SKM-1 treated with dmso at 0.1 percent for 144 hours (cell line): ENCODE results near the gene LGMN.
A peak's percentile ranks its signal among the peaks of the same experiment; 100 is the strongest.

Source experiments
- DNase-seq: peaks from one replicate; lab custom pipeline; 2025; ENCODE audit not compliant: unreplicated experiment; lab: John Stamatoyannopoulos, UW

Gene LGMN

GRCh38 chr14:92677955-92678354 is 70.5 kb downstream of the LGMN start:
- DNase-seq: no peak

DNA sequence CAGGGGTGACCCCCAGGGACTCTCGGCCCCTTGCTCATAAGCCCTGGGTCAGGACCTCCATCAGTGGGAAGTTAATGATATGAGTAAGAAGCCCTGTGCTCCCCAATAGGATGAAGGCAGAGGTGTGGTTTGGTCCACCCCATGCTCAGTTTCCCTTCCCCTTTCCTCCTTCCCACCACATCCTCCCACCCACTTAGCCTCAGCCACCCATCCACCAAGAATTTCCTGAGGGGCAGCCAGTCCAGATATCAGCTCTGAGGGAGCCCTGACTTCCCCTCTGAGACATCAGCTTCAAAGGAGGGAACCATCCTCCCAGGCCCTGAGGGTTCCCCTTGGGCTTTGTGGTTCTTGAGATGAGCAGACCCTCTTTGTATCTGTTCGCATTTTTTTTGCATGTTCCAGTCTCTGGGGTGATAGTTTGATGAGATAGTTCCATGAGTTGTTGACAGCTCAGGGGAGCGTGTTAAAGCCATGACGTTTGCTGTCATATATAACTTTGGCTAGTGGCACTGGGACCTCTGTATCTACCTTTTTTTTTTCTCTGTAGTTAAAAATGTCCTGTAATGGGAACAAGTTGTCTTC is 71.2 kb downstream of the LGMN start:
- peak; percentile 23 for DNase-seq

DNA sequence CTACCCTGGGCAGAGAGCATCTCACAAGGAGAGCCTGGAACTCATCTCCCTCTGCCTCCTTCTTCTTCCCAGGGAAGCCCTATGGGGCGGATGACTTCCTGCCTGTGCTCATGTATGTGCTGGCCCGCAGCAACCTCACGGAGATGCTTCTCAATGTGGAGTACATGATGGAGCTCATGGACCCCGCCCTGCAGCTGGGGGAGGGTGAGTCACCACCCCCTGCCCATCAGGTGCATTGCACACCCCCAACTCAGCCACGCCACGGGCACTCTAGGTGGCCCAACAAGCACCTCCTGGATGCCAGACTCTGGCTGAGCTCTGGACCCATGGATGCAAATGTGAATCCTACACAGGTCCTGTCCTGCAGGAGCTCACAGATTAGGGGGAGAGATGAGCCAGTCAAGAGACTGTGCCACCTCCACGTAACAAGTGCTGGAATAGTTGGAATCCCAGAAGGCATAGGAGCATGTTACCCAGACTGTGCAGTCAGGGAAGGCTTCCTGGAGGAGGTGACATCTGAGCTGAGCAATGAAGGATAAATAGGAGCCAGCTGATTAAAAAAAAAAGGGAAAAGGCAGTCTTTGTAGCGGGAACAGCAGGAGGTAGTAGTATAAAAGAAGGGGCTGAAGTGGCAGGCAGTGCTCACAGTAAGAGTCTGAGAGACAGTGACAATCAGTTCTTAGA is 71.9 kb downstream of the LGMN start:
- DNase-seq: no peak

DNA sequence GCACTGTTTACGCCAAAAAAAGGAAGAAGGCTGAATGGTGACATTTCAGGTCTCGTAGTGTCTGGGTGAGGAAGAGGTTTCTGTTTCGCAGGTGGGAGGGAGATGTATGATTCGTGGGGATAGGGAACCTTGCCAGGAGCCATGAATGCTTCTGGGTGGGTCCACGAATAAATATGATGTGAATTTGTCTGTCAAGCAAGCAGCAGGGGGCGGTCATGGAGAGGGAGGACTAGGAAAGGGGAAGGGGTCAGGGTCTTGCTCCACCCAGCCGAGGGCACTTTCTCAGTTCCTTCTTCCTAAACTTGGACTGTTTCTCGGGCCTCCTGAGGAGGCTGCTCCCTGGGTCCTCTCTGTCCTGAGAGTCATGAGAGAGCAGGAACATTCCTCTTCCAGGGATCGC is 72.5 kb downstream of the LGMN start:
- peak; percentile 43 for DNase-seq

- no peak for DNase-seq
Measured at GRCh38 chr14:92675421-92675820, 73.0 kb downstream of the LGMN start.

GRCh38 chr14:92673601-92674150 is 74.8 kb downstream of the LGMN start:
- DNase-seq: no peak

DNA sequence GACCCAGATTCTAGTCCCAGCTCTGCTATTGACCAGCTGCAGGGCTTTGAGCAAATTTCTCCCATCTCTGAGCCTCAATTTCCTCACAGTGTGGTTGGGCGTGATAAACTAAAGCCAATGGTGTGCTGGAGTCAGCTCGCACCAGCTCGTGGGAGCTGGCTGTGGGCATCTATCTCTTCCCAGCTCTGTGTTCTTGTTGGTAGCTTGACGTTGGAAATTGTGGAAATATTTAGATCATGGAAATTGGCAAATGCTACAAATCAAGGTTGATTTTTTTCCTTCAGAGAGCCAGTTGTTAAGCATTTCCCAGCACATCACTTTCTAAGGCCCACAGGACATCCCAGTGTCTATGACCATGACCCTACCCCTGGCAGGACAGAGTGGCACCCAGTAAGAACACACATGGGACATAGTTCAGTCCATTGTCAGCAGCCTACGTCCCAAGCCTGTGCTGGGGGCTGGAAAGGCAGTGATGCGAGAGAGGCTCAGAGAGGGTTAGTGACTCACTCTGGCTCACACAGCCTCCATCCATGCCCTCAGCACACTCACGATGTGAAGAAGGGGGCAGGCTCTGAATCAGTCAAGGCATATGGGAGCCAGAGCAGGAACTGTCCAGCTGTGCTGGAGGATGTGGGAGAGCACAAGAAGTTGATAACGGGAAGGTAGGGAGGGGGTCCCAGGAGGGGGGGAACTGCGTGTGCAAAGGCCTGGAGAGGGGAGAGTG is 77.6 kb downstream of the LGMN start:
- DNase-seq: no peak

- DNase-seq: no peak
Measured at GRCh38 chr14:92670160-92670559, 78.3 kb downstream of the LGMN start.

DNA sequence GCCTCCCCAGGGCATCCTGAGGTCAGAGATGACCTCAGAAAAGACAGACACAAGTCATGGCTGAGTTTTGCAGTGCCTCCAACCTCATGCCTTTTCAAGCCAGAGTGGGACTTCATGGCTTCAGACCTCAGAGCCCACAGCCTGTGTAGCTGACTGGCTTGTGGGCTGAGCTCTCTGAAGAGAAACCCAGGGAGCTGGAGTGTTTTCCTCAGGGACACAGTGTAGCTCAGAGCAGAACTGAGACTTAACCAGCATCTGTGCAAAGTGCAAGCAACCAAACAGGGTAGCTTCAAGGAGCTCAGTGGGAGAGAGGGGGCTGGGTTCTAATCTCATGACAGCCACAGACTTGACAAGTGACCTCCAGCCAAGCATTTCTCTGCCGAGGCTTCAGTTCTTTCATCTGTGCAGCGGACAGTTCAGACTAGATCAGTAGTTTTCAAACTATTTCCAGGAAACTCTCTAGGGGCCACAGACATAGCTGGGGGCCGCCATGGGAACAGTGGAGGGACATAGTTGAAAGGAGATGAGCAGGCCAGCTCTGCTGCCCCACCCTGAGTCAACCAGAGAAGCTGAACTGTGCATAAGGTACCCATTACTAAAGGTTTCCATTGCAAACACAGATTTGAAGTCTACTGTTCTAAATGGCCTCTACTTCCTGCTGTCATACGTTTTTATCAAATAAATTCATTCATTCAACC is 80.0 kb downstream of the LGMN start:
- DNase-seq: no peak

- DNase-seq: no peak
Measured at GRCh38 chr14:92666251-92666650, 82.2 kb downstream of the LGMN start.

GRCh38 chr14:92665661-92666110 is 82.7 kb downstream of the LGMN start:
- DNase-seq: peak; percentile 45

DNA sequence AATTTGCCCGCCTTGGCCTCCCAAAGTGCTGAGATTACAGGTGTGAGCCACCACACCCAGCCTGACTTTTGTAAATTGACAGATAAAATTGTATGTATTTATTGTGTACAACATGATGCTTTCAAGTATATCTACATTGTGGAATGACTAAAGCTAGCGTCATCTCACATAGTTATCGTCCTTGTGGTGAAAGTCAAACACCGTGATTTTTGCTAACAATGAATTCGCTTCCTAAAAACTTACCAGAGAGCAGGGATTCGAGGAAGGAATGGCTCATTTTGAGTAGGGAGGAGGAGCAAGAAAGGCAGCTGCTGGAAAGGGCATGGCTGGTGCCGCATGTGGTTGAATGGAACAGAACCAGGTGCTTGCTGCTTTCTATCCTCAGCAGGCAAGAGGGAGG is 85.4 kb downstream of the LGMN start:
- DNase-seq: no peak

DNA sequence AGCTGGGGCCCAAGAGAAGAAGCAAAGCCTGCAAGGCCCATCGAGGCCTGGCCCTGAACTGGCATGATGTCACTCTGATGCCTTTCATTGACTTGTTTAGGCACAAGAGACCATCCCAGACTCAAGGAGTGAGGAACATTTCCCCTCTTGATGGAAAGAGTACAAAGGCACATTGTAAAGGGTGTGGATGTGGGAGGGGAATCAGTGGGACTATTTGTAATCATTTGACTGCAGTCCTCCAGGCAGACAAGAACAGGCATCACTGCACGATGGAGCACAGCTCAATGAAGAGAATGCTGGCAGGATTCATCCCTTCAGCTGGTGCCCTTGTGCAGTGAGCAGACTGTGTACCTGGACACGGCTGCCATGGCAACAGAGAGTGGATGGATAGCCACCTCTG is 87.9 kb downstream of the LGMN start:
- DNase-seq: no peak

DNA sequence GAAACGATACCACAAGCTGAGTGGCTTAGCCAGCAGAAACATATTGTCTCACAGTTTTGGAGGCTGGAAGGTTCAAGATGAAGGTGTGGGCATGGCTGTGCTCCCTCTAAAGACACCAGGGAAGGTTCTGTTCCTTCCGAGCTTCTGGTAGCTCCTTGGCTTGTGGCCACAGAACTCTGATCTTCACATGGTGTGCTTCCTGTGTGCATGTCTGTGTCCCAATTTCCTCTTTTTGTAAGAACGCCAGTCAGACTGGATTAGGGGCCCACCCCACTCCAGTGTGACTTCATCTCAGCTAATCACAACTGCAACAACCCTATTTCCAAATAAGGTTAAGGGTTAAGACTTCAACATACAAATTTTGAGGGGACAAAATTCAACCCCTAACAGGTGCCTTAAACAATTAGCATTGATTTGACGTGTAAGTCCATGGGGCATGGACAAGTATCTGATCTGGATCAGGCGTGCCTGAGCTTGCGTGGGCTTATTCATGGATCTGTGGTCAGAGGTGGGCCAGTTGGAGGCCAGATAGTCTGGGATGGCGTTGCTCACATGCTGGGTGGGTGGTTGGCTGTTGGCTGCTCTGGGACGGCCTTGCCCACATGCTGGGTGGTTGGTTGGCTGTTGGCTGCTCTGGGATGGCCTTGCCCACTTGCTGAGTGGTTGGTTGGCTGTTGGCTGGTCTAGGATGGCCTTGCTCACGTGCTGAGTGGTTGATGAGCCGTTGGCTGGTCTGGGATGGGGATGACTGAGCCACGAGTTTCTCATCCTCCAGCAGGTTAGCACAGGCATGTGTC is 88.5 kb downstream of the LGMN start:
- DNase-seq: peak; percentile 85

- no peak for DNase-seq
Measured at GRCh38 chr14:92658684-92659083, 89.7 kb downstream of the LGMN start.

GRCh38 chr14:92658160-92658559 is 90.3 kb downstream of the LGMN start:
- DNase-seq: no peak

DNA sequence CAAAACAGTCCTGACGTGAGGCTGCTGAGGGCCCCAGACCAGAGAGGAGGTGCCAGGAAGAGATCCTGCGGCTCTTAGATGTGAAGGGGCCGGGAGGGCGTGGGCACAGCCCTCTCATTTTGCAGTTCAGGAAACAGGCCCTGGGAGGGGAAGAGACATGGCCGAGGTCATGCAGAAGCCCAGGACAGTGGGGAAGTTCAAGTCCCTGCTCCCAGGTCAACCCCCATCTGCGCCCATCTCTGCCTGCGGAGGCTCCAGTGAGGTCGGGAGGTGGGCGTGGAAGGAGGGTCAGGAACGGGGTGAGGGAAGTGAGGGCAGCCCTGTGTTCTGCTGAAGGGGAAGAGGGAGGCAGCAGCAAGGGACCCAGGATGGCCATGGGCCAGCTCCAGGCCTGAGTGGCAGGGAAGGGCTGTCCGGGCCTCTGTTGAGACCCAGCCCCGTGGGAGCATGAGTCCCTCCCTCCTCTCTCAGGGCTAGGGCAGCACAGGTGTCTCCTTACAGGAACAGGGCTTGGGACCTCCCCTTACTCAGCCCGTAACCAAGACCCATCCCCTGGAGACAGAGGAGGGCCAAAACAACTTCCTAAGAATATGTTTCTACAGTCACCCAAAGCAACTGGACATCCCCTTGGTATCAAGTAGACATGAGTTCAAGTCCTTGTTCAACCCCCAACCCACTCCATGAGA is 90.8 kb downstream of the LGMN start:
- peak; percentile 50 for DNase-seq

DNA sequence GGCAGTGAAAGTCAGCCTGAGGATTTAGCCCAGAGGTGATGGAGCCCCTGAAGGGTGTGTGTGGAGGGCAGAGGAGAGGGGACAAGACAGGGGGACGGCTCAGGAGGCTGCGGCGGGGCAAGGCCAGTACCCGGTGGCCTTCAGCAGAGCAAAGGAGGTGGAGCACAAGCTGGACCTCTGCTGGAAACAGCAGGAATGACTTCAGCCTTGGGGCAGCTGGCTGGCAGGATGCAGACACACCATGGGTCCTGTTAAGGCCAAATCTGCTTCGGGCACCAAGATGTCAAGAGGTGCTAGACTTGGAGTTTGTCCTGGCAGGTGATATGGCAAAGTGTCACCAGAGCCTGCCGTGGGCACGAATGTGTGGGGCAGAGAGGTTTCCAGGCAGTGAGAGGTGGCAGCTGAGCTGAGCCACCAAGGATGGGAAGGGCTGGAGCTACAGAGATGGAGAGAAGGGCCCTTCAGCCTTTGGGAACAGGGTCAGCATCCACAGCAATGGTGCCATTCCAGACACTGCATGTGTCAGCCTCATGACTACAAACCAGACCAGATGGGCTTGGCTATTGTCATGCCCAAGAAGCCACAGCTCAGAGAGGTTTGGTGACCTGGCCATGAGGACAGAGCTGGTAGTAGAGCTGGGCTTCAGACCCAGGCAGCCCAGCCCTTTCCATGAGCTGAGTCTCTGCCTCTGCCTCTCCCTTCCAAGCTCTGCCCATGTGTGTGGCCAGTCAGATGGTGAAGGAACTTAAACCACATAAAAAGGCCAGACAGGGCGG is 91.9 kb downstream of the LGMN start:
- DNase-seq: no peak
